ENCODE measurements around the gene PIGO.
A peak's percentile ranks its signal among the peaks of the same experiment; 100 is the strongest.

PIGO gene

GRCh38 chr9:35112257-35113020 is 16.0 kb upstream of the PIGO start:
- ATAC-seq (replicated peaks) (no peak), DNase-seq (no peak)
- Mint-ChIP-seq H3K36me3 (ENCODE audit: insufficient read depth) (peaks cover 41% of the 10 kb centered on the region), H3K4me3 (peak overlapping the region; percentile 77 to 82), H3K27me3 (no peaks in the 10 kb centered on the region), H3K4me1 (ENCODE audit: low read depth in 2 of 2) (peaks cover 53 to 55% of the 10 kb centered on the region in 2 donors), H3K9me3 (no peaks in the 10 kb centered on the region), H3K27ac (peak overlapping the region; percentile 90 to 95)

DNA sequence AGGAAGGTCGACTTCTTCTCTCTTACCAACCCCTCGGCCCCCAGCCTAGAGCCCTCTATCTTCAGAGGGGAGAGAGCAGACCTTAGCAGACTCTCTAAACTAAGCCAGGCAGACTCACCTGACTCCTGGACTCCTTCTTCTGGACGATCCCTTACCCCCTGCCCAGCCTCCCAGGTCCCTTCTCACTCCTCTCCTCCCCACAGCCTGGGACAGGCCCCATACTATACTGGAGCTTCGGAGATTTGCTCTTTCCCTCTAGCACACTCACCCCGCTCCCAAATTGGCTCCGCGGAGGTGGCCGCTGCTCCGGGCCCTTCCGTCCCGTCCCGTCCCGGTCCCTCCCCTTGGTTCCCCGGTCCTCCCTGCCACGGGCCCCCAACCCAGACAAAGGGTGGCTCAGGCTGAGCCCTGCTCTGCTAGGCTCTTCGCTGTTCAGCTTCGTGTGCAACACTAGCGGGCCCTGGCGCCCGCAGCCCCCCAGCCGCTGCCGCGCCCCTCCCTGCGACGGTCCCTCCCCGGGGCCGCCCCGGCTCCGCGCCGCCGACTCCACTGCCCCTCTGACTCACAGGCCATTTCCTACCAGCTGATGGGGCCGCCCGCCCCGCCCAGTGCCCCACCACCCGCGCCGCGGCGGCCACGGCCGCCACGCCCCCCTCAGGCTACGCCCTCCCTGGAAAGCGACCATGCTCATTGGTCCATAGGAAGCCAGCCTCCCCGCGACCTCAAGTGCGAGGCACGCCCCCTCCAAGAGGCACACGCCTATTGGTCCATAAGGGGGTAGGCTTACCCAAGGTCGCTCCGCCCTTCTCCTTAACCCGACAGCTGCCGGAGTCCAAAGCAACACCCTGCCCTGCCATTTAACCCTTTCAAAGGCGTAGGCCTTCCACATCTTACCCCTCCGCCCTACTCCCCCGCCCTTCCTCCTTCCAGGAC is 14.9 kb upstream of the PIGO start:
- ATAC-seq (replicated peaks) (peak; percentile 65), DNase-seq (peak; percentile 87 to 93 (median 91))
- Mint-ChIP-seq H3K27me3 (no peaks in the 10 kb centered on the region), H3K4me3 (peak overlapping the region; percentile 77 to 82), H3K36me3 (ENCODE audit: insufficient read depth) (peaks cover 41% of the 10 kb centered on the region), H3K9me3 (no peaks in the 10 kb centered on the region), H3K27ac (peak overlapping the region; percentile 90 to 95), H3K4me1 (ENCODE audit: low read depth in 2 of 2) (peaks cover 48 to 50% of the 10 kb centered on the region in 2 donors)

GRCh38 chr9:35110327-35110761 is 14.0 kb upstream of the PIGO start:
- peaks cover 37% of the 10 kb centered on the region for H3K36me3 Mint-ChIP-seq (ENCODE audit: insufficient read depth)
- peak overlapping the region; percentile 77 to 82 for H3K4me3 Mint-ChIP-seq
- H3K27ac Mint-ChIP-seq, result peak overlapping the region in 1 of 2 donors; percentile 21
- DNase-seq, result no peak
- no peak for ATAC-seq (replicated peaks)
- H3K4me1 Mint-ChIP-seq (ENCODE audit: low read depth in 2 of 2), result peaks cover 38 to 43% of the 10 kb centered on the region in 2 donors
- H3K9me3 Mint-ChIP-seq, result no peaks in the 10 kb centered on the region
- H3K27me3 Mint-ChIP-seq, result no peaks in the 10 kb centered on the region

- Mint-ChIP-seq H3K9me3 (no peaks in the 10 kb centered on the region), H3K4me3 (no peak overlapping the region), H3K27me3 (no peaks in the 10 kb centered on the region), H3K36me3 (ENCODE audit: insufficient read depth) (peaks cover 26% of the 10 kb centered on the region), H3K4me1 (ENCODE audit: low read depth in 2 of 2) (peaks cover 27 to 31% of the 10 kb centered on the region in 2 donors), H3K27ac (peak overlapping the region in 1 of 2 donors; percentile 21)
- DNase-seq (no peak), ATAC-seq (replicated peaks) (no peak)
Observed at GRCh38 chr9:35108946-35109575, 12.7 kb upstream of the PIGO start.

- Mint-ChIP-seq H3K4me1 (ENCODE audit: low read depth in 2 of 2) (peaks cover 24 to 28% of the 10 kb centered on the region in 2 donors), H3K27ac (no peak overlapping the region)
- ATAC-seq (replicated peaks), result no peak
Observed at GRCh38 chr9:35108461-35108860, 12.1 kb upstream of the PIGO start.

DNA sequence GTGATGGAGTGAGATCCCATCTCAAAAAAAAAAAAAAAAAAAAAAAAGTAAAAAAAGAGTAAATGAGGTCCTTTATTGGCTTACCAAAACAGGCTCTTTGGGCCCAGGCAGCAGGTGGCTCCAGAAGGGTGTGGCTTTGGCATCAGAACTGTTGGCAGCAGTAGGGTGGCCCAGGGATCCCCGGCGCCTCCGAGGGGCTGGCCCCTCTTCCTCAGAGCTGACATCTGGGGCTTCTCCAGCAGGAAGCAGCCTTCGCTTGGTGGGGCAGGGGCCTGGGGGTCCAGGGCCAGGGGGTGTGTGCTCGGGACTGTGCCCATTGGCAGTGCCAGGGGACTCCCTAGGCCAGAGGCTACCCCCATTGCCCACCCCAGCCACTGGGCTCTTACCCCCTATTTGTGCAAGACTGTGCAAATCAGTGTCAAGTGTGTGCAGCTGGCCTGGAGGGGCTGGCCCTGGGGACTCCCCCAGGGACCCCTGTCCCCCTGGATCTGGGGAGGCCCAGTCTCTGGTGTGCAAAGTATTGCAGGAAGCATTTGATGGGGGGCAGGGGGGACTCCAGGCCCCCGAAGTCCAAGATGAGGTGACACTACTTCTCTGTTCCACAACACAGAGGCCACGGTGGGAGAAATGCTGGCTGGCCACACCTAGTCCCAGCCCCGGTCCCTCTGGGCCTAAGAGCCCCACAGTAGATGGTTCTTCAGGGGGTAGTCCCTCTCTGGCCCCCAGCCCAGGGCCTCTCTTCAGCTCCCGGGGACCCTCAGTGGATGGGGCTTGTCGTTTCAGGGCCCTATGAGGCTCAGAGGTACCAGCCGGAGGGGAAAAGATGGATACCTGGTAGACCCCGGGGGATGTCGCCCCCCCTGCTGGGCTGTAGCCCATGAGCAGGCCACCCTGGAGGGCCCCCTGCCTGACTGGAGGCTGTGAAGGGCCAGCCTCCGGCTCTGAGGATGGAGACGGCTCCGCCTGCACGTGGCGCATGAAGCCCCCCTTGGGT is 11.2 kb upstream of the PIGO start:
- Mint-ChIP-seq H3K4me3 (no peak overlapping the region), H3K27ac (no peak overlapping the region), H3K9me3 (no peaks in the 10 kb centered on the region), H3K36me3 (ENCODE audit: insufficient read depth) (peaks cover 36% of the 10 kb centered on the region), H3K4me1 (ENCODE audit: low read depth in 2 of 2) (peaks cover 28 to 37% of the 10 kb centered on the region in 2 donors), H3K27me3 (no peaks in the 10 kb centered on the region)
- DNase-seq (no peak), ATAC-seq (replicated peaks) (no peak)

More at GRCh38 chr9:35108461-35108860, 12.1 kb upstream of the PIGO start:
- no peak overlapping the region for H3K4me3 Mint-ChIP-seq
- no peaks in the 10 kb centered on the region for H3K9me3 Mint-ChIP-seq
- peaks cover 29% of the 10 kb centered on the region for H3K36me3 Mint-ChIP-seq (ENCODE audit: insufficient read depth)
- no peaks in the 10 kb centered on the region for H3K27me3 Mint-ChIP-seq
- DNase-seq, result no peak

GRCh38 chr9:35106343-35106730 is 9.9 kb upstream of the PIGO start:
- Mint-ChIP-seq H3K36me3 (ENCODE audit: insufficient read depth) (peaks cover 44% of the 10 kb centered on the region), H3K4me3 (no peak overlapping the region), H3K27ac (peak overlapping the region in 1 of 2 donors; percentile 86), H3K4me1 (ENCODE audit: low read depth in 2 of 2) (peaks cover 30 to 39% of the 10 kb centered on the region in 2 donors), H3K9me3 (no peaks in the 10 kb centered on the region), H3K27me3 (no peaks in the 10 kb centered on the region)
- DNase-seq, result no peak
- ATAC-seq (replicated peaks), result no peak

- H3K27me3 Mint-ChIP-seq, result no peaks in the 10 kb centered on the region
- DNase-seq, result no peak
- no peak overlapping the region for H3K4me3 Mint-ChIP-seq
- peaks cover 48% of the 10 kb centered on the region for H3K36me3 Mint-ChIP-seq (ENCODE audit: insufficient read depth)
- H3K9me3 Mint-ChIP-seq, result no peaks in the 10 kb centered on the region
- peak overlapping the region in 1 of 2 donors; percentile 86 for H3K27ac Mint-ChIP-seq
- no peak for ATAC-seq (replicated peaks)
- H3K4me1 Mint-ChIP-seq (ENCODE audit: low read depth in 2 of 2), result peaks cover 28 to 38% of the 10 kb centered on the region in 2 donors
Observed at GRCh38 chr9:35105571-35106342, 9.4 kb upstream of the PIGO start.

DNA sequence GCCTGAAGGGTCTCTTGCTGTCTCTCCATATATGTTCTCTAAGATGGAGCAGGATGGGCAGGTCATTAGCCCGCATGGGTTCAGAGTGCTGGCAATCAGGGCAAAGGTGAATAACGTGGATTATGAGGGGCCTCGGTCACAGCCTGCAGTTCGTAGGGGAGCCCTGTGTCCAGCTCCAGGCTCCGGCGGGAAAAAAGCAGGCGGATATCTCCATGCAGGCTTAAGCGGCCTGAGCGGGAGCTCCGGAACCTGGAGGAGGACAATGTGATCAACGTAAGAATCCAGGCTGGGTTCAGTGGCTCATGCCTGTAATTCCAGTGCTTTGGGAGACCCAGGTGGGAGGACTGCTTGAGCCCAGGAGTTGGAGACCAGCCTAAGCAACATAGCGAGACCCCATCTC is 8.7 kb upstream of the PIGO start:
- Mint-ChIP-seq H3K9me3 (no peaks in the 10 kb centered on the region), H3K4me1 (ENCODE audit: low read depth in 2 of 2) (peaks cover 26 to 36% of the 10 kb centered on the region in 2 donors), H3K4me3 (no peak overlapping the region), H3K27ac (no peak overlapping the region), H3K36me3 (ENCODE audit: insufficient read depth) (peaks cover 48% of the 10 kb centered on the region), H3K27me3 (no peaks in the 10 kb centered on the region)
- ATAC-seq (replicated peaks), result no peak
- DNase-seq, result no peak

DNA sequence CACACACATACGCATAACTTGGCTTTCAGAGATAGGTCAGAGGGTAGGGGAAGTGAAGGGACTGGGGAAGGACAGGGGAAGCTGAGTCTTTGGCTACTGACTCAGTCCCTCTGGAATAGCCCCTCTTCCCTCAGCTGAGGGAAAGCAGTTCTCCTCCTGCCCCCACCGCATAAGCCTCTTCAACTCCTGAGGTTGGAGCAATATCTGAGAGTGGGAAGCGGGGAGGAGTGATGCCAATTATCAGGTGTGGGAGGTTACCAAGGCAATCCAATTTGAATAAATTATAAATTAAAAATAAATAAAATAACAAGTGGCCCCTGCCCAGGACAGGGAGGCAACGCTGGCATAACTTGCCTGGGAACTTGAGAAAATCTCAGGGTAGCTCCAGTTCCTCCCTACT is 8.2 kb upstream of the PIGO start:
- Mint-ChIP-seq H3K4me3 (no peak overlapping the region), H3K9me3 (no peaks in the 10 kb centered on the region), H3K36me3 (ENCODE audit: insufficient read depth) (peaks cover 48% of the 10 kb centered on the region), H3K27ac (peak overlapping the region; percentile 96 to 98), H3K4me1 (ENCODE audit: low read depth in 2 of 2) (peaks cover 26 to 32% of the 10 kb centered on the region in 2 donors), H3K27me3 (no peaks in the 10 kb centered on the region)
- no peak for ATAC-seq (replicated peaks)
- DNase-seq, result no peak

DNA sequence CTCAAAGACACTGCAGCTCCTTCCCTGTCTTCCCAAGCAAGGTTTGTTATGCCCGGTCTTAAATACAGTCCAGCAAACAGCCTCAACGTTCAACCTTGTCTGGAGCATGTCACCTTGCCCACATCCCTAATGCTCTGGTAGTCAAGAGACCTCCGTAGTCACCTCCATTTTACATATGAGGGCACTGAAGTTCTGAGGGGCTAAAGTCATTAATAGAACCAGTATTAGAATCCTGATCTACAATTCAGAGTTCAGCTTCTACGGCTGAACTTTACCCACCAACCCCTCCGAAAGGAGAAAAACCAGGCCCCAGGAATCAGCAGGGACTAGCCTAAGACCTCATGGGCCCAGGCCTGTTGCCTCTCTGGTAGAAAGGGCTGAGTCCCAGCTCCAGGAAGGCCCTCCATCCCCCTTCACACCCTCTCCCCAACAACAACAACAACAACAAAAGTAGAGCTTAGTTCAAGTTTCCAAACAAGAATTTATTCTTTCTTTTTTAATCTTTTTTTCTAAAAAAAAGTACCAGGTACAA is 7.3 kb upstream of the PIGO start:
- Mint-ChIP-seq H3K36me3 (ENCODE audit: insufficient read depth) (peaks cover 44% of the 10 kb centered on the region), H3K4me1 (ENCODE audit: low read depth in 2 of 2) (peaks cover 26 to 30% of the 10 kb centered on the region in 2 donors), H3K27me3 (no peaks in the 10 kb centered on the region), H3K27ac (peak overlapping the region; percentile 96 to 98), H3K4me3 (peak overlapping the region; percentile 87 to 90), H3K9me3 (no peaks in the 10 kb centered on the region)
- no peak for ATAC-seq (replicated peaks)
- DNase-seq, result no peak
